Bronchial epithelial cell (primary cell): Measurements from ENCODE around the gene DUSP8. TPM values are rescaled to one million over a fixed set of nuclear protein-coding genes. Genes with fewer than 3 reads are reported as not detected.
"Not testable (repeated sequence)": the region's sequence is repeated elsewhere in the genome, so short reads cannot be mapped to it uniquely, and the experiment has no call there.

Source experiments
- DNase-seq: peaks from one replicate; pipeline ENCODE4 v3.0.0-alpha.2; 2010; ENCODE audit warnings: low read depth
- FAIRE-seq: peaks from 2 replicates; lab custom pipeline; 2011; peaks lifted over from hg19 to GRCh38; lab: Jason Lieb, UNC
- H3K27me3 ChIP-seq: 2 replicates; pipeline ENCODE4 v1.5.1; 2011; ENCODE audit warnings: low read length; ENCODE audit not compliant: control insufficient read depth, insufficient read depth
- H3K36me3 ChIP-seq: 2 replicates; pipeline ENCODE4 v1.5.1; 2011; ENCODE audit warnings: low read length; ENCODE audit not compliant: control insufficient read depth, insufficient read depth
- H3K4me3 ChIP-seq: 2 replicates; pipeline ENCODE4 v1.5.1; 2011; ENCODE audit warnings: mild to moderate bottlenecking, low read depth, low read length, control low read depth
- CTCF ChIP-seq: IDR thresholded peaks from 2 replicates; pipeline ENCODE4 v1.5.1; 2011; ENCODE audit warnings: mild to moderate bottlenecking, moderate library complexity, low read length, control low read depth, inconsistent platforms; ENCODE audit not compliant: insufficient read depth, severe bottlenecking
- total RNA-seq: library from RNA; depleted of rRNA; stranded (reverse); fragments of >200 nt; gene quantifications from 2 replicates; pipeline ENCODE4 v1.2.1, GENCODE V29; 2014

Gene DUSP8
- total RNA-seq, 1 donor from 2014 or later: 0.26 TPM

DNA sequence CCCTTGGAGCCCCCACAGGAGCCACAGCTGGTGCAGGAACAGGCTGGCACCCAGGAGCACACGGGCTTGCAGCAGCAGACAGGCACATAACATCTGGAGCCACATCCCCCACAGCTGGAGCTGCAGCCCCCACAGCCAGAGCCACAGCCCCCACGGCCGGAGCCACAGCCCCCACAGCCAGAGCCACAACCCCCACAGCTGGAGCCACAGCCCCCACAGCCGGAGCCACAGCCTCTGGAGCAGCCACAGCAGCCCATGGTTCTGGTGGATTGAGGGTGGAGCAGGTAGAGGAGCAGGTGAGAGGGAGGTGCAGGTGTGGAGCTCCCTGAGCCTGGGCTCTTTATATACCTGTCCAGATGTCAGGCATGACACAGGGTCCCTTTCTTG lies 25.9 kb upstream of the DUSP8 start, which contains the start of gene KRTAP5-2:
Gene KRTAP5-2 (minus strand): TSS at position 301 of the 387 bp plus-strand sequence. CDS start 44 bp downstream, at position 257.
- Histone ChIP-seq H3K27me3 (peaks cover 5% of the 10 kb centered on the region), H3K4me3 (no peak within 1 kb of the TSS), H3K36me3 (no peaks in the 10 kb centered on the region)
- no peak for FAIRE-seq
- no peak for TF ChIP-seq CTCF
- DNase-seq: no peak

DNA sequence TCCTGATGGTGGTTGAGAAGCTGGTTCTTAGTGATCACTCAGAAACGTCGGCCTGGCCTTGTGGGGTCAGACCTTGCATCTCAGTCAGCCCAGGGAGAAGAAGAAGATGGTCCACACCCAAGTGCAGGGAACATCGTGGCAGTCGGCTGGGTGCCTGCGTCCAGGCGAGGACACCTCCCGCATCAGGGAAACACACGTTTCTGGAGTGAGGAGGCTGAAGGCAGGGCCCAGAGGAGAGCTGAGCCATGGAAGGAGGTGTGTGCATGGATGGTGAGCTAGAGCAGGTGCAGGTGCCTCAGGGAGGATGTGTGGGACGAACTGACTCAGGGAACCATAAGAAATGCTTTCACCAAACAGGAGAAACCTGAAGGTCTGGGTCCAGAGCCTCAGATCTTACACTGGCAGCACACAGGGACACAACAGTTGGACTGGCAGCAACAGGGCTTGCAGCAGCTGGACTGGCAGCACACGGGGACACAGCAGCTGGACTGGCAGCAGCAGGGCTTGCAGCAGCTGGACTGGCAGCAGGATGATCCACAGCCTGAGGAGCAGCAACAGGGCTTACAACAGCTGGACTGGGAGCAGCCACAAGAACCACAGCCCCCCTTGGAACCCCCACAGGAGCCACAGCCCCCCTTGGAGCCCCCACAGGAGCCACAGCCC lies 25.4 kb upstream of the DUSP8 start:
- FAIRE-seq: peak; percentile 52
- no peak for TF ChIP-seq CTCF

DNA sequence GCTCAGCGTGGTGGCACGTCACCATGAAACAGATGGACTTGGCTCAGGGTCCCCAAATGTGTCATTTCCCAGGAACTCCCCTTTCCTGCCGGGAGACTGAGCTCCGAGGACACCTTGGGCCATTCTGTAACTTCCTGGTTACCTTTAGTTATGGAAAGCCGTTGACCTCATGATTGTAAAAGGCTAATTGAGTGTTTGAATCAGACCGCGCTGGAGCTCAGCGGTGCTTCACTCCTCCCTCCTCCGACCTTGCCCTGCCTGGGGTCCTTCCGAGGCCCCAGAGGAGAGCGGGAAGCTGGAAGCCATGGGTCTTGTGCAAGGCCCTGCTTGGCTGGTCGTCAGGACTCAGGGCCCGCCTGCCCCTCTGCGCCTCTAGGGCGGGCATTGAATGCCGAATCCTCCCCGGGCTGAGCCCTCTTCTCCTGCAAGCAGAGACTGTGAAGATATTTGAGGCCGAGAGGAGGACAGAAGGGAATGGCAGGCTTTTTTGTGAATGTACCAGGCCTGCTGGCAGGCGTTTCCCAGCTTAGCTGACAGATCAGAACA lies 24.6 kb upstream of the DUSP8 start:
- not testable (repeated sequence) for H3K27me3 ChIP-seq, DNase-seq, FAIRE-seq, H3K36me3 ChIP-seq, H3K4me3 ChIP-seq

More for the DNA sequence above, 25.4 kb upstream of the DUSP8 start:
- Histone ChIP-seq H3K36me3 (no peaks in the 10 kb centered on the region), H3K27me3 (peaks cover 5% of the 10 kb centered on the region), H3K4me3 (no peak overlapping the region)
- DNase-seq: no peak

DNA sequence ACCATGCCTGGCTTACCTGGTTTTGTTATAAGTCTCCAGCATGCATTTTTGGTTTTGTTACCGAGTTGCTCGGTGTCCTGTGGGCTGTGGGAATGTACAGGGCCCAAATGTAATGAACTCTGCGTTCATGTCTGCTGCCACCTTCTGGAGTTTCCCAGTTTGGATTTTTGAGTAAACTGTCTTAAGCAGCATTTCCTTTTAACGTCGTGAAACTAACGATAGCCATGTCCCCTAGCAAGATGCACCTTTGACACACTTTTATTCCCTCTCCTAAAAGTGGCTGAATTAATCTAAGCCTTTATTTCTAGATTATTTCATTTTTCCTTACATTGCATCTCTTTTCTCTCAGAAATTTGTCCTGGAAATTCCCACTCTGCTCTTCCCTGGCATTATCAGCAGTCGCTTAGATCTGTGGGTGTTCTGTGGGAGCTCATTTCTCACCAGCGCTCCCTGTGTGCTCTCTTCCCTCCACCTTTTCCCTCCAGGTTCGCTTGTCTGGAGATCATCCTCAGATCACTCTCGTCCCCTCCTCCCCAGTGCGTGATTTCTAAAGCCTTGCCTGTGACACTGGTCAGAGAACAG lies 24.0 kb upstream of the DUSP8 start:
- not testable (repeated sequence) for H3K4me3 ChIP-seq, H3K27me3 ChIP-seq, DNase-seq, H3K36me3 ChIP-seq
- peak; percentile 90 for FAIRE-seq

DNA sequence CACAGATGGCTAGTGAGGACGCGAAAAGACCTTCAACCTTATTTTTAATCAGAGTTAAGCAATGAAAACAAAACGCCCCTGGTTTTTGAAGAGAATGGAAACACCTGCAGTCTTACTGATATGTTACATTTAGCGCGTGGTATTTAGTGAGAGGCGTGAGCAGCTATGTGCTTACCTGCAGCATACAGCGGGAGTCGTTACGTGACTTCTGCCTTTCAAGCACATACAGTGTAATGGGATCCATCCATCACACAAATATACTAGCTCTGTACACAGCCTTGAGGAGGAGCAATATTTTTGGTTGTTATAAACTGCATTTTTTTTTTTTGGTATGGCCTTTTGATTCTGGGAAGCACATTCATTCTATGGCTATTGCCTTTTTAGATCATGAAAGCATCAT lies 20.6 kb upstream of the DUSP8 start:
- DNase-seq: no peak
- no peak overlapping the region for H3K4me3 ChIP-seq
- peaks cover 5% of the 10 kb centered on the region for H3K27me3 ChIP-seq
- no peak for TF ChIP-seq CTCF
- H3K36me3 ChIP-seq: no peaks in the 10 kb centered on the region
- no peak for FAIRE-seq

DNA sequence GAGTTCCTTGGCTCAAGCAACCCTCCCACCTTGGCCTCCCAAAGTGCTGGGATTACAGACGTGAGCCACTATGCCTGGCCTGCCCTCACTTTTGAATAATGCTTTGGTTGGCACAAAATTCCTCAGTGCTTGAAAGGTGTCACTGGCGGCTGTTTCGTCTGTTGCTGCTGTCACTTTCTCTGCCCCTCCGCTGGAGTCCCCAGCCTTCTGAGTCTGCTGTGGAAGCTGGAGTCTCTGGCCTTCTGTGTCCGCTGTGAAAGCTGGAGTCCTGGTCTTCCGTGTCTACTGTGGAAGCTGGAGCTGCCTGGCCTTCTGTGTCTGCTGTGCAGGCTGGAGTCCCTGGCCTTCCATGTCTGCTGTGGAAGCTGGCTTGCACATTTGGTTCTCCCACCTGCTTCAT lies 17.9 kb upstream of the DUSP8 start:
- DNase-seq (no peak), FAIRE-seq (no peak)
- no peak overlapping the region for H3K4me3 ChIP-seq
- H3K36me3 ChIP-seq: no peaks in the 10 kb centered on the region
- no peaks in the 10 kb centered on the region for H3K27me3 ChIP-seq
- TF ChIP-seq CTCF: no peak

DNA sequence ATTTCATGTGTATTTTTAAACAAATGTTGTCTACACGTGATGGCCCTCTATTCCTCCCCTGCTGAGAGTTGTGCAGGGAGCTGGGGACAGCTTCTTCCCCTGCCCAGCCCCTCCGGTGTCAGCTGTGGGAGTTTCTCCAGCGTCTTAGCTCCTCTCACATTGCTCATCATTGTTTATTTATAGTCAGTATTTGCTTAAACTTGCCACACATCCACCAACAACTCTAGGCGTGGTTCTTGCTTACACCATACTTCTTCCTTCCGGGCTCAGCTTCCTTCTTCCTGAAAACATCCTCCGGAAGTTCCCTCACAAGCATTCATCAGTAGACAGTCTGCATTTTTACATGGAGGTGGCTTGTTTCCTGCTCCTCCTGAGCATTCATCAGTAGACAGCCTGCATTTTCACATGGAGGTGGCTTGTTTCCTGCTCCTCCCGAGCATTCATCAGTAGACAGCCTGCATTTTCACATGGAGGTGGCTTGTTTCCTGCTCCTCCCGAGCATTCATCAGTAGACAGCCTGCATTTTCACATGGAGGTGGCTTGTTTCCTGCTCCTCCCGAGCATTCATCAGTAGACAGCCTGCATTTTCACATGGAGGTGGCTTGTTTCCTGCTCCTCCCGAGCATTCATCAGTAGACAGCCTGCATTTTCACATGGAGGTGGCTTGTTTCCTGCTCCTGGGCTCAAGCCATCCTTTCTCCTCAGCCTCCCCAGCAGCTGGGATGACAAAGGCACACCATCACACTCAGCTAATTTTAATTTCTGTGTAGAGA lies 17.3 kb upstream of the DUSP8 start:
- not testable (repeated sequence) for H3K27me3 ChIP-seq, H3K4me3 ChIP-seq, H3K36me3 ChIP-seq
- FAIRE-seq (peak; percentile 68), DNase-seq (peak; percentile 86)
